ENCODE measurements around the gene COQ10A. TPM values are rescaled to one million over a fixed set of nuclear protein-coding genes. Genes with fewer than 3 reads are reported as not detected.
"Not testable (repeated sequence)": the region's sequence is repeated elsewhere in the genome, so short reads cannot be mapped to it uniquely, and the experiment has no call there.

Gene COQ10A
- total and polyA plus RNA-seq, 3 donors from 2014 or later: 10.6 to 26.9 (median 24.2) TPM

DNA sequence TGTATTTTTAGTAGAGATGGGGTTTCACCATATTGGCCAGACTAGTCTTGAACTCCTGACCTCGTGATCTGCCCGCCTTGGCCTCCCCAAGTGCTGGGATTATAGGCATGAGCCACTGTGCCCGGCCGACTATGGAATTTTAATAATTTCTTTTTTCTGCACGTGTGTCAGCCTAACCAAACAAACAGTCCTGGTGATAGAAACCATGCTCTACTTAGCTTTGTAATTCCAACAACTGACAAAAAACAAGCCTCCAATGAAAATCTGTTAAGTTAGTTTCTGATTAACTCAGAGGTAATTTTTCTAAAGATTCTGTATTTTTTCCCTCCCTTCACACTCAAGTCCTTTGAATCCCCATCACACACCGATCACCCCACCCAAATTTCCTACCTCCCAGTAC is 15.3 kb downstream of the COQ10A start:
- intact Hi-C loops (cut with DNase I; ENCODE audit: low total_unique reads): no loop called here
- H3K4me1 ChIP-seq: no peaks in the 10 kb centered on the region
- no peak for DNase-seq
- H3K36me3 ChIP-seq (ENCODE audit: low read depth, missing control alignments): no peaks in the 10 kb centered on the region
- WGBS, 2 donors: 90% methylated on average over 6 of the region's 6 CpGs
- no peaks in the 10 kb centered on the region for H3K27me3 ChIP-seq
- H3K9me3 ChIP-seq: no peaks in the 10 kb centered on the region
- TF ChIP-seq POLR2A (IDR thresholded peaks at IDR 0.05): no peak
- TF ChIP-seq, protein P1, sequence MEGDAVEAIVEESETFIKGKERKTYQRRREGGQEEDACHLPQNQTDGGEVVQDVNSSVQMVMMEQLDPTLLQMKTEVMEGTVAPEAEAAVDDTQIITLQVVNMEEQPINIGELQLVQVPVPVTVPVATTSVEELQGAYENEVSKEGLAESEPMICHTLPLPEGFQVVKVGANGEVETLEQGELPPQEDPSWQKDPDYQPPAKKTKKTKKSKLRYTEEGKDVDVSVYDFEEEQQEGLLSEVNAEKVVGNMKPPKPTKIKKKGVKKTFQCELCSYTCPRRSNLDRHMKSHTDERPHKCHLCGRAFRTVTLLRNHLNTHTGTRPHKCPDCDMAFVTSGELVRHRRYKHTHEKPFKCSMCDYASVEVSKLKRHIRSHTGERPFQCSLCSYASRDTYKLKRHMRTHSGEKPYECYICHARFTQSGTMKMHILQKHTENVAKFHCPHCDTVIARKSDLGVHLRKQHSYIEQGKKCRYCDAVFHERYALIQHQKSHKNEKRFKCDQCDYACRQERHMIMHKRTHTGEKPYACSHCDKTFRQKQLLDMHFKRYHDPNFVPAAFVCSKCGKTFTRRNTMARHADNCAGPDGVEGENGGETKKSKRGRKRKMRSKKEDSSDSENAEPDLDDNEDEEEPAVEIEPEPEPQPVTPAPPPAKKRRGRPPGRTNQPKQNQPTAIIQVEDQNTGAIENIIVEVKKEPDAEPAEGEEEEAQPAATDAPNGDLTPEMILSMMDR (IDR thresholded peaks at IDR 0.05): no peak
- no peak overlapping the region for H3K4me3 ChIP-seq
- no peak overlapping the region for H3K27ac ChIP-seq

DNA sequence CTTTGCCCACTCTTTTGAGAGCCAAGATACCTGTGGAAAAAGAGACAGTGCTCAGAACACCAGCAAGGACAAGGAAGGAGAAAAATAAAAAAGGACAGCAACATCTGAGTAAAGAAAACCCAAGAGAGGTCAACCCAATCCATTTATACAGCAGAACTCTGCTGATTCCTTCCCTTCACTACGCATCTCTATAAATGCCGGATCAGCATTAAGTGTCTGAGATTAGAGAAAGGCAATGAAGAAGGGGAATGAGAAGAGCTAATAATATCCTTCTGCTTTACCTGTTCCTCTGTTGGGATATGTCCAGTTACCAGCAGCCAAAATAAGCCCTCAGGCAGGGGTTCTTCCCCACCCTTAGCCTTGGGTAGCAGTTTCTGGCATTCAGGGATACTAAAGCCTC is 15.8 kb downstream of the COQ10A start:
- Histone ChIP-seq H3K4me3 (no peak overlapping the region), H3K27ac (no peak overlapping the region), H3K27me3 (no peaks in the 10 kb centered on the region), H3K4me1 (no peaks in the 10 kb centered on the region), H3K9me3 (no peaks in the 10 kb centered on the region), H3K36me3 (ENCODE audit: low read depth, missing control alignments) (no peaks in the 10 kb centered on the region)
- no peak for DNase-seq
- WGBS, 2 donors: 94 to 100% methylated on average over 2 of the region's 2 CpGs
- intact Hi-C loops (cut with DNase I; ENCODE audit: low total_unique reads): no loop called here
- TF ChIP-seq POLR2A (IDR thresholded peaks at IDR 0.05): no peak
- TF ChIP-seq, protein P1 (IDR thresholded peaks at IDR 0.05): no peak

- intact Hi-C loops (cut with DNase I; ENCODE audit: low total_unique reads); H3K36me3 ChIP-seq (ENCODE audit: low read depth, missing control alignments); H3K9me3 ChIP-seq; DNase-seq; H3K27ac ChIP-seq; H3K4me1 ChIP-seq; H3K27me3 ChIP-seq; H3K4me3 ChIP-seq: not testable (repeated sequence)
- 91 to 92% methylated on average over 5 of the region's 5 CpGs for whole genome bisulfite sequencing, 2 donors
These were observed 17.5 kb downstream of the COQ10A start for GRCh38 chr12:56284263-56284662.

GRCh38 chr12:56286044-56286830 is 19.5 kb downstream of the COQ10A start:
- Histone ChIP-seq H3K36me3 (ENCODE audit: low read depth, missing control alignments) (no peaks in the 10 kb centered on the region), H3K4me1 (no peaks in the 10 kb centered on the region), H3K4me3 (no peak overlapping the region), H3K27me3 (no peaks in the 10 kb centered on the region), H3K27ac (no peak overlapping the region), H3K9me3 (no peaks in the 10 kb centered on the region)
- DNase-seq: no peak
- intact Hi-C loops (cut with DNase I; ENCODE audit: low total_unique reads): no loop called here
- 41 to 48% methylated on average over 4 of the region's 4 CpGs for WGBS, 2 donors
- TF ChIP-seq POLR2A (IDR thresholded peaks at IDR 0.05): no peak
- TF ChIP-seq, protein P1 (IDR thresholded peaks at IDR 0.05): no peak

GRCh38 chr12:56288705-56289387 is 22.1 kb downstream of the COQ10A start:
- Histone ChIP-seq H3K4me3 (no peak overlapping the region), H3K27ac (no peak overlapping the region), H3K36me3 (ENCODE audit: low read depth, missing control alignments) (no peaks in the 10 kb centered on the region), H3K4me1 (no peaks in the 10 kb centered on the region), H3K27me3 (no peaks in the 10 kb centered on the region), H3K9me3 (no peaks in the 10 kb centered on the region)
- intact Hi-C loops (cut with DNase I; ENCODE audit: low total_unique reads): no loop called here
- no peak for DNase-seq
- WGBS, 2 donors: 81 to 91% methylated on average over 3 of the region's 3 CpGs
- TF ChIP-seq POLR2A (IDR thresholded peaks at IDR 0.05): no peak
- TF ChIP-seq, protein P1 (IDR thresholded peaks at IDR 0.05): no peak

Data from testis (tissue), 3 donors.